OCI-LY7 (cell line): ENCODE data around the gene LRBA.

ENCODE experiments used
- EZH2phosphoT487 ChIP-seq: fragments of 200-600 bp; sonication (generic); IDR thresholded peaks from 2 replicates; pipeline ENCODE4 v1.6.1; 2018; ENCODE audit warnings: low read depth, borderline replicate concordance, mild to moderate bottlenecking, mixed run types, antibody characterized with exemption, low read length, moderate library complexity, mixed read lengths
- TF ChIP-seq, protein P1 (sequence below): fragments of 200-600 bp; sonication (generic); conservative IDR thresholded peaks from 2 replicates; pipeline ENCODE4 v1.5.1; 2014; ENCODE audit warnings: mild to moderate bottlenecking, antibody characterized with exemption, low read length, moderate library complexity, mixed read lengths

DNA sequence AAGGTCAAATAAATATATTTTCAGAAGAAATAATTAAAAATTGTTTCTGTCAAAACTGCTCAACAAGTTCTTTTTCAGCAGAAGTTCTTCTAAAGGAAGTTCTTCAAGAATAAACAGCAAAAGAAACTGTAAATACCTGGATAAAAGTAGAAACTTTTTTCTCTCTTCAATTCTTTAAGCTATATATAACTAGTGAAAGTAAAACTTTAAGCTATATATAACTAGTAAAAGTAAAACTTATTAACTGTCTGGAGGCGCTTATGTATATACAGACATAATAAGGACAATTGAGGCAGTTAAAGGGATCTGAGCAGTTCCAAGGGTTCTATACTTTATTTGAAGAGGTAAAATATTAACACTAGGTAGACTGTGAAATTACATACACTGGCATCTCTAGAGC, 126.9 kb downstream of the LRBA start:
- TF ChIP-seq, protein P1, sequence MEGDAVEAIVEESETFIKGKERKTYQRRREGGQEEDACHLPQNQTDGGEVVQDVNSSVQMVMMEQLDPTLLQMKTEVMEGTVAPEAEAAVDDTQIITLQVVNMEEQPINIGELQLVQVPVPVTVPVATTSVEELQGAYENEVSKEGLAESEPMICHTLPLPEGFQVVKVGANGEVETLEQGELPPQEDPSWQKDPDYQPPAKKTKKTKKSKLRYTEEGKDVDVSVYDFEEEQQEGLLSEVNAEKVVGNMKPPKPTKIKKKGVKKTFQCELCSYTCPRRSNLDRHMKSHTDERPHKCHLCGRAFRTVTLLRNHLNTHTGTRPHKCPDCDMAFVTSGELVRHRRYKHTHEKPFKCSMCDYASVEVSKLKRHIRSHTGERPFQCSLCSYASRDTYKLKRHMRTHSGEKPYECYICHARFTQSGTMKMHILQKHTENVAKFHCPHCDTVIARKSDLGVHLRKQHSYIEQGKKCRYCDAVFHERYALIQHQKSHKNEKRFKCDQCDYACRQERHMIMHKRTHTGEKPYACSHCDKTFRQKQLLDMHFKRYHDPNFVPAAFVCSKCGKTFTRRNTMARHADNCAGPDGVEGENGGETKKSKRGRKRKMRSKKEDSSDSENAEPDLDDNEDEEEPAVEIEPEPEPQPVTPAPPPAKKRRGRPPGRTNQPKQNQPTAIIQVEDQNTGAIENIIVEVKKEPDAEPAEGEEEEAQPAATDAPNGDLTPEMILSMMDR: no peak
- no peak for TF ChIP-seq EZH2phosphoT487
